HCT116 (cell line): Measurements from ENCODE around the gene KAZN. TPM values are rescaled to one million over a fixed set of nuclear protein-coding genes. Genes with fewer than 3 reads are reported as not detected.

Source experiments
- ATAC-seq: fragments of 200-7000 bp; cut with Tn5 transposase; 2 replicates; pipeline ENCODE4 v1.9.1; 2020; ENCODE audit warnings: mild to moderate bottlenecking, moderate library complexity
- BruUV-seq: library from RNA; stranded (reverse); fragments of 400-500 nt; replicated peaks from 2 replicates; lab custom pipeline; 2021; lab: Mats Ljungman, UMichigan
- CTCF ChIA-PET: fragments of 300-600 bp; sonication (Branson Sonifier 250); formaldehyde crosslinking; loops from one replicate; lab custom pipeline; 2021; ENCODE audit warnings: antibody characterized with exemption; lab: Charles Lee
- POLR2A ChIA-PET: fragments of 300-600, 350-600 bp; sonication (Branson Sonifier 250); formaldehyde crosslinking; loops from one replicate; lab custom pipeline; 2021; ENCODE audit warnings: antibody characterized with exemption; lab: Charles Lee
- RAD21 ChIA-PET, 2 experiments: fragments of 300-600 bp; sonication (Branson Sonifier 250); formaldehyde crosslinking; loops; one replicate each; lab custom pipeline; 2023; ENCODE audit warnings: low total read pairs in 2 of 2; ENCODE audit not compliant: uncharacterized antibody in 2 of 2, unreplicated experiment in 2 of 2, low non-redundant PET in 1 of 2; lab: Charles Lee
- DNase-seq: peaks from one replicate; pipeline ENCODE4 v3.0.0-alpha.2; 2010; ENCODE audit warnings: low read depth, low spot score
- H2AFZ ChIP-seq: fragments of 200-600 bp; shearing (Covaris generic), sonication (generic); 2 replicates; pipeline ENCODE4 v1.6.1; 2017; ENCODE audit warnings: low read depth, mixed run types, mixed read lengths, antibody characterized with exemption, low read length; ENCODE audit not compliant: poor library complexity, severe bottlenecking
- H3K27ac ChIP-seq: 2 replicates; pipeline ENCODE4 v1.5.1; 2012; ENCODE audit warnings: low read depth, low read length
- H3K27me3 ChIP-seq: fragments of 200-600 bp; sonication (generic); 2 replicates; pipeline ENCODE4 v1.6.1; 2016; ENCODE audit warnings: mixed run types, low read length, mixed read lengths; ENCODE audit not compliant: insufficient read depth
- H3K36me3 ChIP-seq, 2 experiments: fragments of 200-500 bp in 1 of 2; fragments of 200-600 bp in 1 of 2; sonication (Bioruptor generic) in 1 of 2; sonication (generic) in 1 of 2; 2 replicates each; pipeline versions ENCODE4 v1.5.1 to v1.6.1; 2014 to 2016; ENCODE audit warnings: low read length in 2 of 2, inconsistent platforms in 1 of 2, mixed read lengths in 1 of 2, mixed run types in 1 of 2; ENCODE audit not compliant: insufficient read depth in 2 of 2, control insufficient read depth in 1 of 2
- H3K4me1 ChIP-seq, 2 experiments: fragments of 200-600 bp in 1 of 2; sonication (generic) in 1 of 2; 2 replicates each; pipeline versions ENCODE4 v1.5.1 to v1.6.1; 2012 to 2017; ENCODE audit warnings: low read length in 2 of 2, inconsistent platforms in 1 of 2, mild to moderate bottlenecking in 1 of 2, mixed read lengths in 1 of 2, mixed run types in 1 of 2, moderate library complexity in 1 of 2; ENCODE audit not compliant: insufficient read depth in 2 of 2, control insufficient read depth in 1 of 2
- H3K4me2 ChIP-seq: fragments of 200-600 bp; sonication (generic); 2 replicates; pipeline ENCODE4 v1.6.1; 2017; ENCODE audit warnings: mixed run types, low read length, mixed read lengths
- H3K4me3 ChIP-seq, 2 experiments: fragments of 200-600 bp in 1 of 2; sonication (generic) in 1 of 2; replicated peaks in 1 of 2; 2 replicates each; pipeline ENCODE4 v1.5.1; 2011 to 2016; ENCODE audit warnings: low read length in 2 of 2, control low read depth in 1 of 2, low read depth in 1 of 2, mild to moderate bottlenecking in 1 of 2, mixed read lengths in 1 of 2, mixed run types in 1 of 2
- H3K79me2 ChIP-seq: fragments of 200-600 bp; sonication (generic); 2 replicates; pipeline ENCODE4 v1.6.1; 2017; ENCODE audit warnings: mild to moderate bottlenecking, mixed run types, low read length, moderate library complexity, mixed read lengths; ENCODE audit not compliant: insufficient read depth
- H3K9ac ChIP-seq: fragments of 200-600 bp; sonication (generic); 2 replicates; pipeline ENCODE4 v1.6.1; 2016; ENCODE audit warnings: low read length, mixed read lengths
- H3K9me2 ChIP-seq: fragments of 200-600 bp; sonication (generic), shearing (Covaris generic); 2 replicates; pipeline ENCODE4 v1.6.1; 2017; ENCODE audit warnings: mixed run types, mild to moderate bottlenecking, moderate library complexity; ENCODE audit not compliant: insufficient read depth
- H3K9me3 ChIP-seq, 2 experiments: fragments of 200-500 bp in 1 of 2; fragments of 200-600 bp in 1 of 2; sonication (Bioruptor generic) in 1 of 2; sonication (generic) in 1 of 2; 2 replicates each; pipeline ENCODE4 v1.6.1; 2014 to 2017; ENCODE audit warnings: low read length in 2 of 2, mixed read lengths in 2 of 2, inconsistent platforms in 1 of 2, low read depth in 1 of 2, mild to moderate bottlenecking in 1 of 2, mixed run types in 1 of 2, moderate library complexity in 1 of 2; ENCODE audit not compliant: control insufficient read depth in 1 of 2, insufficient read depth in 1 of 2
- H4K20me1 ChIP-seq: fragments of 200-600 bp; sonication (generic), shearing (Covaris generic); 2 replicates; pipeline ENCODE4 v1.6.1; 2017; ENCODE audit warnings: mixed run types, mild to moderate bottlenecking, moderate library complexity; ENCODE audit not compliant: insufficient read depth
- ATF3 ChIP-seq: IDR thresholded peaks from 2 replicates; pipeline ENCODE4 v1.6.1; 2012
- CBX3 ChIP-seq: IDR thresholded peaks from 2 replicates; pipeline ENCODE4 v1.6.1; 2012; ENCODE audit warnings: low read depth
- CEBPB ChIP-seq: IDR thresholded peaks from 2 replicates; pipeline ENCODE4 v1.6.1; 2012; ENCODE audit warnings: low read depth
- CTCF ChIP-seq, 3 experiments: fragments of 200-600 bp in 1 of 3; sonication (generic) in 1 of 3; IDR thresholded peaks in 2 of 3; conservative IDR thresholded peaks in 1 of 3; 2 replicates each; pipeline ENCODE4 v1.5.1; 2012 to 2017; ENCODE audit warnings: low read depth in 2 of 3, low read length in 2 of 3, antibody characterized with exemption in 1 of 3, borderline replicate concordance in 1 of 3, control low read depth in 1 of 3, mild to moderate bottlenecking in 1 of 3, mixed read lengths in 1 of 3, mixed run types in 1 of 3, moderate library complexity in 1 of 3; ENCODE audit not compliant: insufficient read depth in 1 of 3
- EGR1 ChIP-seq: IDR thresholded peaks from 2 replicates; pipeline ENCODE4 v1.6.1; 2012; ENCODE audit warnings: low read depth
- ELF1 ChIP-seq: IDR thresholded peaks from 2 replicates; pipeline ENCODE4 v1.6.1; 2012; ENCODE audit warnings: low read depth, borderline replicate concordance
- EZH2phosphoT487 ChIP-seq: fragments of 200-600 bp; IDR thresholded peaks from 2 replicates; pipeline ENCODE4 v1.6.1; 2018; ENCODE audit warnings: antibody characterized with exemption, borderline replicate concordance
- FOSL1 ChIP-seq: IDR thresholded peaks from 2 replicates; pipeline ENCODE4 v1.6.1; 2012; ENCODE audit warnings: low read depth
- JUND ChIP-seq: IDR thresholded peaks from 2 replicates; pipeline ENCODE4 v1.6.1; 2012
- MAX ChIP-seq: IDR thresholded peaks from 2 replicates; pipeline ENCODE4 v1.6.1; 2012
- POLR2A ChIP-seq: IDR thresholded peaks from 2 replicates; pipeline ENCODE4 v1.7.0; 2011; ENCODE audit warnings: borderline replicate concordance; ENCODE audit not compliant: insufficient read depth, insufficient read length; ENCODE audit errors: extremely low read depth
- POLR2AphosphoS5 ChIP-seq: IDR thresholded peaks from 2 replicates; pipeline ENCODE4 v1.6.1; 2011; ENCODE audit warnings: mild to moderate bottlenecking, low read depth, low read length, moderate library complexity
- RAD21 ChIP-seq: IDR thresholded peaks from 2 replicates; pipeline ENCODE4 v1.6.1; 2012; ENCODE audit warnings: low read depth, mild to moderate bottlenecking
- SIN3A ChIP-seq: IDR thresholded peaks from 2 replicates; pipeline ENCODE4 v1.6.1; 2012; ENCODE audit warnings: low read depth
- SP1 ChIP-seq: IDR thresholded peaks from 2 replicates; pipeline ENCODE4 v1.6.1; 2012; ENCODE audit warnings: low read depth
- SRF ChIP-seq: IDR thresholded peaks from 2 replicates; pipeline ENCODE4 v1.6.1; 2012; ENCODE audit warnings: low read depth
- YY1 ChIP-seq: IDR thresholded peaks from 2 replicates; pipeline ENCODE4 v1.6.1; 2011; ENCODE audit warnings: low read length, low read depth, moderate library complexity, mild to moderate bottlenecking; ENCODE audit not compliant: insufficient replicate concordance; ENCODE audit errors: extremely low read depth
- ZBTB33 ChIP-seq: IDR thresholded peaks from 2 replicates; pipeline ENCODE4 v1.6.1; 2011; ENCODE audit warnings: mild to moderate bottlenecking, low read length, moderate library complexity; ENCODE audit not compliant: insufficient replicate concordance; ENCODE audit errors: extremely low read depth
- ZFX ChIP-seq: fragments of 450-650 bp; IDR thresholded peaks from 2 replicates; pipeline ENCODE4 v1.6.1; 2017
- ZNF274 ChIP-seq: fragments of 200-500 bp; sonication (Bioruptor generic); IDR thresholded peaks from 2 replicates; pipeline ENCODE4 v1.6.1; 2014; ENCODE audit warnings: mild to moderate bottlenecking, low read depth, low read length, inconsistent platforms
- intact Hi-C: fragments of 100-400 bp; cut with micrococcal nuclease; formaldehyde crosslinking; loops from 2 replicates; pipeline ENCODE4 v1.10.0; 2022
- total RNA-seq: library from RNA; stranded (reverse); gene quantifications from one replicate; pipeline ENCODE4 v1.2.1, GENCODE V29; 2021; ENCODE audit not compliant: unreplicated experiment

The KAZN gene
- total RNA-seq, 1 experiment from 2014 or later, result 13.4 TPM

GRCh38 chr1:14999441-14999840, 401.0 kb downstream of the KAZN start:
- Histone ChIP-seq H3K4me3 (no peak overlapping the region), H3K27ac (no peak overlapping the region), H3K9me3 (no peaks in the 10 kb centered on the region), H4K20me1 (no peaks in the 10 kb centered on the region), H3K9ac (no peak overlapping the region), H3K4me2 (no peak overlapping the region), H3K4me1 (peaks cover 26 to 36% of the 10 kb centered on the region in 2 experiments), H3K27me3 (no peaks in the 10 kb centered on the region), H2AFZ (no peak overlapping the region), H3K36me3 (no peaks in the 10 kb centered on the region), H3K9me2 (no peaks in the 10 kb centered on the region), H3K79me2 (peaks cover 7% of the 10 kb centered on the region; the same call in 1 of the 2 replicates)
- ChIA-PET RAD21 (no interaction called here), CTCF (no interaction called here), POLR2A (no interaction called here)
- DNase-seq (no peak), ATAC-seq (no peak)
- no TSS peak for BruUV-seq
- intact Hi-C loops, result no loop called here
- TF ChIP-seq ZBTB33, result no peak
- no peak for TF ChIP-seq POLR2AphosphoS5
- TF ChIP-seq SIN3A, result no peak
- TF ChIP-seq FOSL1, result no peak
- no peak for TF ChIP-seq ZFX
- no peak for TF ChIP-seq RAD21
- TF ChIP-seq EGR1, result no peak
- no peak for TF ChIP-seq ELF1
- TF ChIP-seq ZNF274, result no peak
- TF ChIP-seq CBX3, result no peak
- TF ChIP-seq SP1, result no peak
- no peak for TF ChIP-seq CTCF (IDR thresholded peaks at IDR 0.05 in 2 of 3, conservative IDR thresholded peaks at IDR 0.05 in 1 of 3; ENCODE audit: borderline replicate concordance in 1 of 3, insufficient read depth in 1 of 3, low read depth in 2 of 3, low read length in 2 of 3)
- TF ChIP-seq YY1, result no peak
- no peak for TF ChIP-seq JUND
- no peak for TF ChIP-seq ATF3
- no peak for TF ChIP-seq SRF
- TF ChIP-seq MAX, result no peak
- TF ChIP-seq EZH2phosphoT487, result no peak
- TF ChIP-seq CEBPB, result no peak
- TF ChIP-seq POLR2A, result no peak
